Smooth muscle cell (in vitro differentiated cells): Measurements from ENCODE around the gene PAM16. TPM values are rescaled to one million over a fixed set of nuclear protein-coding genes. Genes with fewer than 3 reads are reported as not detected.

Experiments
- DNase-seq: peaks from one replicate; lab custom pipeline; 2025; ENCODE audit not compliant: unreplicated experiment; lab: John Stamatoyannopoulos, UW
- H2AFZ ChIP-seq: fragments of 200-600 bp; sonication (generic); 2 replicates; pipeline ENCODE4 v1.6.0; 2016; ENCODE audit warnings: antibody characterized with exemption, low read depth, mild to moderate bottlenecking
- H3F3A ChIP-seq: fragments of 200-600 bp; sonication (generic); 2 replicates; pipeline ENCODE4 v1.6.0; 2017; ENCODE audit warnings: antibody characterized with exemption, low read depth
- H3K27ac ChIP-seq: fragments of 200-600 bp; sonication (generic); 2 replicates; pipeline ENCODE4 v1.5.1; 2016; ENCODE audit warnings: low read depth, mild to moderate bottlenecking
- H3K27me3 ChIP-seq: fragments of 200-600 bp; sonication (generic); 2 replicates; pipeline ENCODE4 v1.6.1; 2016; ENCODE audit warnings: low read depth, mild to moderate bottlenecking
- H3K36me3 ChIP-seq: fragments of 200-600 bp; sonication (generic); 2 replicates; pipeline ENCODE4 v1.5.1; 2016; ENCODE audit warnings: low read depth
- H3K4me1 ChIP-seq: fragments of 200-600 bp; sonication (generic); 2 replicates; pipeline ENCODE4 v1.5.1; 2016; ENCODE audit warnings: low read depth
- H3K4me2 ChIP-seq: fragments of 200-600 bp; sonication (generic); 2 replicates; pipeline ENCODE4 v1.6.0; 2016; ENCODE audit warnings: mild to moderate bottlenecking
- H3K4me3 ChIP-seq: fragments of 200-600 bp; sonication (generic); 2 replicates; pipeline ENCODE4 v1.5.1; 2016; ENCODE audit warnings: mild to moderate bottlenecking
- H3K79me2 ChIP-seq: fragments of 200-600 bp; sonication (generic); 2 replicates; pipeline ENCODE4 v1.6.0; 2016; ENCODE audit warnings: low read depth, mild to moderate bottlenecking
- H3K9ac ChIP-seq: fragments of 200-600 bp; sonication (generic); 2 replicates; pipeline ENCODE4 v1.6.0; 2016; ENCODE audit warnings: low read depth
- H3K9me3 ChIP-seq: fragments of 200-600 bp; sonication (generic); replicated peaks from 2 replicates; pipeline ENCODE4 v1.5.1; 2016; ENCODE audit warnings: low read depth
- H4K20me1 ChIP-seq: fragments of 200-600 bp; sonication (generic); 2 replicates; pipeline ENCODE4 v1.6.0; 2016; ENCODE audit warnings: low read depth
- CTCF ChIP-seq: fragments of 200-600 bp; sonication (generic); IDR thresholded peaks from 2 replicates; pipeline ENCODE4 v1.5.1; 2017; ENCODE audit warnings: borderline replicate concordance, mild to moderate bottlenecking, antibody characterized with exemption; ENCODE audit not compliant: insufficient read depth, poor library complexity, severe bottlenecking
- WGBS: methylation state at CpG from one replicate; pipeline ENCODE4 v1.1.7; 2016; ENCODE audit warnings: low lambda C conversion rate; 5-methylcytosine and 5-hydroxymethylcytosine counted together
- polyA plus RNA-seq: library from polyadenylated mRNA; unstranded; fragments of >200 nt; fragmentation: Nextera tagmentation; extraction: Ambion mirVana; gene quantifications from 2 replicates; pipeline ENCODE4 v1.2.1, GENCODE V29; 2016
- total RNA-seq: library from RNA; depleted of rRNA; stranded (reverse); fragments of >200 nt; gene quantifications from 2 replicates; pipeline ENCODE4 v1.2.3, GENCODE V29; 2014

The PAM16 gene
- total and polyA plus RNA-seq, 2 experiments from 2014 or later, result 29.6 to 47.7 TPM

- peak overlapping the region; percentile 96 for H3K4me2 ChIP-seq
- H3K4me1 ChIP-seq, result peaks cover 47% of the 10 kb centered on the region
- H3K9ac ChIP-seq, result peak overlapping the region; percentile 71
- 2% methylated on average over 28 of the region's 93 CpGs for WGBS
- peak overlapping the region; percentile 63 for H3K27ac ChIP-seq
- peaks cover 51% of the 10 kb centered on the region for H3K79me2 ChIP-seq
- no peak for TF ChIP-seq CTCF
- peak; percentile 41 for DNase-seq
- H3K27me3 ChIP-seq, result no peaks in the 10 kb centered on the region
- H3K9me3 ChIP-seq, result no peaks in the 10 kb centered on the region
- peak overlapping the region; percentile 90 for H3K4me3 ChIP-seq
- H3K36me3 ChIP-seq, result no peaks in the 10 kb centered on the region
- H2AFZ ChIP-seq, result no peak overlapping the region
- H3F3A ChIP-seq, result no peaks in the 10 kb centered on the region
- H4K20me1 ChIP-seq, result peaks cover 46% of the 10 kb centered on the region
Measured at GRCh38 chr16:4316108-4316863, 34.8 kb downstream of the PAM16 start.

- DNase-seq, result peak; percentile 78
- under 1% methylated on average over 18 of the region's 115 CpGs for WGBS
Measured at GRCh38 chr16:4315186-4316107, 35.7 kb downstream of the PAM16 start, which contains the start of gene GLIS2. Gene GLIS2, plus strand, starts transcription at chr16:4316067. Its CDS starts 16,214 bp downstream, at chr16:4332281.

DNA sequence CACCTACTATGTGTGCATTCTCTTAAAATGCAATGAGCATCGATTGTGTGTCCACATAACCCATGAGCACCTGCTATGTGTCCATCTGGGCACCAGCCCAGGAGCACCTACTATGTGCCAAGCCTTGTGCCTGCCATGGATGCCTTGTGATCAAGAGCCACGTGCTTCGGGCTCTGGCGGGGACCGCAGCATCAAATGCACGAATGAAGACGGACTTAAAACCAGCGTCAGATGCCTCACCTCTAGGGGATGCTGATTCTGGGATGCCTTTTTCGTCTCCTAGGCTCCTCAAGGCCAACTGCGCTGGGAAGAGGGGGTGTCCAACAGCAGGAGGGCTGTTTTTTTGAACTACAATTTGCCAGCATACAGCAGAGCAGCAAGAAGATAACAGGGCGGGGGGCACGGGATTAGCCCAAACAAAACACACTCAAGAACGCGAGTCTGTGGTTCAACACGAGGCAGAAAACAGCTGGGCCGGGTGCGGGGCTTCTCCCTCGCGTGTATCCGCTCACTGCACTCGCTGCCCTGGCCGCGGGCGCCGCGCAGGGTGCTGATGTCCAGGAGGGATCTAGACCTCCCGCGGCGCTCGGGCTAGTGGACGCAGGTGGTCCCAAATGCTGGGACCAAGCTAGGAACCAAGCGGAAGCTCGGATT, 36.5 kb downstream of the PAM16 start:
- Histone ChIP-seq H3K9ac (peak overlapping the region; percentile 73), H3K4me1 (peaks cover 40% of the 10 kb centered on the region), H3K4me3 (peak overlapping the region; percentile 90), H3K27ac (peak overlapping the region; percentile 63), H3K9me3 (no peaks in the 10 kb centered on the region), H3K79me2 (peaks cover 35% of the 10 kb centered on the region), H3K4me2 (peak overlapping the region; percentile 98), H3F3A (peaks cover under 1% of the 10 kb centered on the region), H3K27me3 (no peaks in the 10 kb centered on the region), H2AFZ (peak overlapping the region; percentile 91), H3K36me3 (no peaks in the 10 kb centered on the region), H4K20me1 (peaks cover 34% of the 10 kb centered on the region)
- 8% methylated on average over 33 of the region's 33 CpGs for WGBS
- no peak for TF ChIP-seq CTCF
- DNase-seq, result no peak

More at GRCh38 chr16:4315186-4316107, 35.7 kb downstream of the PAM16 start, which contains the start of gene GLIS2:
- Histone ChIP-seq H3K79me2 (peaks cover 43% of the 10 kb centered on the region), H3K27me3 (no peaks in the 10 kb centered on the region), H3K4me1 (peaks cover 43% of the 10 kb centered on the region), H3K27ac (peak within 1 kb of the TSS; percentile 63), H3K4me3 (peak within 1 kb of the TSS; percentile 90), H4K20me1 (peaks cover 42% of the 10 kb centered on the region), H3F3A (no peaks in the 10 kb centered on the region), H2AFZ (peak within 1 kb of the TSS; percentile 91), H3K9ac (peak within 1 kb of the TSS; percentile 73), H3K4me2 (peak within 1 kb of the TSS; percentile 98), H3K36me3 (no peaks in the 10 kb centered on the region), H3K9me3 (no peaks in the 10 kb centered on the region)
- no peak for TF ChIP-seq CTCF
